Stimulated activated CD8-positive, alpha-beta memory T cell treated with anti-CD3 and anti-CD28 coated beads, Interleukin-15, amount 100 ng/mL, for 48 hours (primary cell): Measurements from ENCODE around the gene NPBWR2.

Experiments used
- DNase-seq, 2 donors: peaks; one replicate each; pipeline ENCODE4 v3.0.0-alpha.2; 2020; ENCODE audit warnings: low read depth in 2 of 2

The NPBWR2 gene

GRCh38 chr20:64056889-64057627 lies 50.3 kb downstream of the NPBWR2 start:
- no peak for DNase-seq

GRCh38 chr20:64056639-64056888 lies 50.8 kb downstream of the NPBWR2 start:
- DNase-seq = no peak

- DNase-seq = no peak
Observed at GRCh38 chr20:64055893-64056638, 51.3 kb downstream of the NPBWR2 start.

GRCh38 chr20:64055396-64055892 lies 51.9 kb downstream of the NPBWR2 start:
- DNase-seq = no peak

- DNase-seq = no peak
Observed at GRCh38 chr20:64053841-64054661, 53.3 kb downstream of the NPBWR2 start.
